NCI-H226 (cell line): ENCODE measurements around the gene PLPPR1.
"Not testable (repeated sequence)": the region's sequence is repeated elsewhere in the genome, so short reads cannot be mapped to it uniquely, and the experiment has no call there.

Experiments
- DNase-seq: peaks from one replicate; pipeline ENCODE4 v3.0.0-alpha.2; 2015

PLPPR1 gene

DNA sequence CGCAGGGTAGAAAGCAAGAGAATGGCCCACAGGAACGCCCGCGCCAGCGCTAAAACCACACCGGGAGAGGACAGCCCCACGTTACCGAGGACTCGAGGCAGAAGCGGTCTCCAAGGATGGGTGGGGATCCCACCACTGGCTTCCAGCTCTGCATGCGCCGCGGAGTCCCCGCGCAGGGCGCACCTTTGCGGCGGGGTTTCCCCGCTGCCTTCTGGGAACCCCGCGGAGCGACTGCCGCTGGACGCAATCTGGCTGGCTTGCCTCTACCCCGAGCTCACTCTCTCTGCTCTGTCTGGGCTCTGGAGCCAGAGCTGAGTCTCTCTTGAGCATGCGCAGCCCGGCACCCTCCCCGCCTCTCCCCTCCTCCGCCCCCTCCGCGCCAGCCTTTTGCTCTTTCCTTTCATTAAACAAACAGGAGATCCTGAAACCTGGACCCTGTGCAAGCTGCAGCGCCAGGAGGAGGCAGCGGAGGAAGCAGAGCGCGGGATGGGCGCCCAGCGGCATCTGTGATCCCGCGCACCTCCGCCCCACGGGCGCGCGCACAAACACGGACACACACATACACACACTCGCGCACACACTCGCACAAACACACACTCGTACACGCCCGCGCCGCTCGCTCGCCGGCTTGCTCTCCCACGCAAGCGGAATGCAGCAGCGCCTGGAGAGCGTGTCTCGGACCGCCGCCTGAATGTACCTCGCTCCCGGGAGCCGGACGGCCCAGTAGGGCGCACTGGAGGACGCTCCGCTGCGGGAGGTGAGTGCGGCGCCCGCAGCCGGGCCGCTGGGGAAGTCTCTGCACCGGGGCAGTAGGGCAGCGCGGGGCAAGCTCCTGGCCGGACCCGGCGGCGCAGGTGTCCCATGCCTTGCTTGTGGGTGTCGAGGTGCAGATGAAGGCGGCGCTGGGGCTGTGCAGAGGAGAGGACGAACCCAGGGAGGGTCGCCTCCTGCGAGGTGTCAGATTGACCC, at the start of gene PLPPR1:
Gene PLPPR1, plus strand, starts transcription at position 382 of the 969 bp plus-strand sequence.
- no peak for DNase-seq

DNA sequence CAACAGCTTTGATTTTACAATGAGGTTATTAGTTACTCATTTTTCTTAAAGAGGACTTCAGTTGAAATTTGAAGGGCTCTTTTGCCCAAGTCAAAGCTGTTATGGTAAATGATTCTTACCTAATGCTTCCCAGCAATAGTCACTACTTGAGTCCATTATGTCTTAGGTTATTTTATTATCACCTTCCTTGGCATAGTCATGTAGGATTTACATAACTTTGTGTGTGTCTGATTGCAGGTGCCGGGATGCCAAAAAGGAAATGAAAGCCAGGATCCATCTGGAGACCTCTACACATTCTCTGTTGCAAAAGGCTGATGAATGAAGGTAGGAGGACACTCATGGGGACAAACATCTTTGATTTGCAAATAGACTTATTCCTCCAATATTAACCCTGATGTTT, 38.8 kb upstream of the PLPPR1 start:
- no peak for DNase-seq

DNA sequence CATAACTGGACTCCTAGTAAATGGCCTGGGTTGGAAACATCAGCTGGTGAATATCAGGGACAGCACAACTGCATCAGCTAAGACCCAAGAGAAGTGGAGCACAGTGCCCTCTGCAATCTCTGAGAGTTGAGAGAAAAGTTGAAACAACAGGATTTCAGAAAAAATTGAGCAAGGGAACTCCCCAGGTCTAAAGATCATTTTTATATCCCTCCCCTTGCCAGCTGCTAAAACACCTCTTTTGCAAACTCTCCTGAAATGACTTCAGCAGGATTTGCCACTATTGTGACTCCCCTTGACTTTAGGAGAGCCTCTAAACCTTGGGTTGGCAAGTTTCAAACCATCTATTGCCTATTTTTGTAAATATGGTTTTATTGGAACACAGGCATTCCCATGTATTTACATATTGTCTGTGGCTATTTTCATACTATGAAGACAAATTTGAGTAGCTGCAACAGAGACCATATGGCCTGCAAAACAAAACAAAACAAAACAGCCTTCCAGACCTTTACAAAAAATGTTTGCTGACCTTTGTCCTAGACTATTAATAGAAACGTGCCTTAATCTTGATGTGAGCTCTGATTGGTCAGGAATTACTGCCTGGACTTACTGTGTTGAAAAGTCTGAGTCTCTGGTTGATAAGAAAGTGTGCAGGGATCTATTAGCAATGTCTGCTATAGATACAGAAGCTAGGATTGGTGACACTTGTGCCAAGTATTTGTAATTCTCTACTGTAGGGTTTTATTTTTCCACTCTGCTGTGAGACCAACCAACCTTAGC, 37.7 kb upstream of the PLPPR1 start:
- no peak for DNase-seq

DNA sequence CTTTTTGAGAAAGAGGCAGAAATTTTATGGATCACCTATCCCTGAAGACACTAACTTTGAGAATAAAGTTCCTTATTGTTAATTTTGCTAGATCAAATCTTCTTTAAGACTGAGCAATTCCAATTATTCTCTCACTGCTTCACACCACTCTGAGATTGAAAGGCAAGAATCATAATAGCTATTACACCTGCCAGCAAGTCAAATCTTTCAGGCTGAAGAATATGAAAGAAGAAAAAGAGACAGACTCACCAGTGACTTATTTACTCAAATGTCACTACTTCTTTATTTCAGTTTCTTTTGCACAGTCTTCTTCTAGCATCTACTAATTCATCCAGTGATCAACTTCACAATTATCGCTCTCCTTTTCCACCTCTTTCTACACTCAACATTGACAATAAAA, 35.9 kb upstream of the PLPPR1 start:
- DNase-seq = no peak

DNA sequence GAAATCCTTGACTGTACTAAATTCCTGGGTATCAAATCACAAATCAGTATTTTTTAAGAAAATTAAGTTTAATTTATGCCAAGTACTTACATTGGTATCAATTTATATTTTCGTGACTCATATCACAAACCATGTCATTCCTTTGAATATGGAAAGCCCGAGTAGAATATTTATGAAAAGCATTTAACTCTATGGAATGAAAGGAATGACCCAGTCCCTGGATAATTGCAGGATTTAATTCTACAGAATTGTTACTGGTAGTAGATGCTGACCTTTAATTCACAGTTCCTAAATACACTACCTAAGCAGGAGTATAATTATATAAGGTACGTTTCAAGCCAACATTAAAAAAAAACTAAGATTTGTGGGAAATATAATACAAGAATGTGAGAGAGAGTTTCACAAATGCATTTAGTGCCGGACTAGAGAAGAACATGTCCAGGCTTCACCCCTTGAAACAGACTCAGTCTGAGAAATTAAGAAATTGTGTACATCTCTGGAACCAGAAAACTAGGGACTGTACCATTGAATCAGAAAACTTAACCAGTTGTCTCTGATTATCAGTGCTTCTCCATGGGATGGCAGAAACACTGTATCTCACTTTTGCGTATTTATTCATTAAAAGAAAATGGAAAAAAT, 28.5 kb upstream of the PLPPR1 start:
- DNase-seq = no peak

DNA sequence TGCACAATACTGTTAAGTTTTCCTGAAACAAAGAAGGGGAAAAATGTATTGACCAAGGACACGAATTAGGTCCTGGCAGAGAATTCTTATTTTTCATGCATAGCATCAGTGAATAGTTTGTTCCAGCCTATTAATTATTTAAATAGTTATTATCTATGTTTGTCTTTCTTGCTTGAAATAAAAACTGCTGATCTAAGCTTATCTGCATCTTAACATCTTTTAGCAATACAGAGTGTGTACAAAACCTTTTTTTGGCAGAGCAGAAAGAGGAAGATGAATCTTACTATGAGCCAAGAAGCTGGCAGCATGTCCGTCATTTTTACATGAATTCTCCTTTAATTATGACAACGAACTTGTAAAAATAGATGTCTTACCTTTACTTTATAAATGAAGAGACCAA, 23.3 kb upstream of the PLPPR1 start:
- no peak for DNase-seq

DNA sequence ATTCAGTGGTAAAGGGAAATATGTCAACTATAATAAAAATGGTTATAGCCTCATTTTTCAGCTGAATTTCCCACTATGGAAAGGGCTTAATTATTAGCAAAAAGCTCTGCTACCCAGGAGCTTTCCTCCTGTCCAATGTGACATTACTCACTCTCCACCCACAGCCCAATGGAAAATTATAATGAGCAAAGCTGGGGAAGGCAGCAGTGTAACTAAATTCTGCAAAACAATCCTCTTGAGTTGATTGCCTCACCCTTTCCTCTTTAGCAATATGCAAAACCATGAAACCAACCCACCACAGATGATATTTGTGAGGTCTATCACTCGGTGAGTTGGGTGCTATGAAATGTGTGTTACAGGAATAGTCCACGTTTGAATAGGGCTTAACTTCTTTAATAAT, 14.0 kb upstream of the PLPPR1 start:
- DNase-seq = no peak

DNA sequence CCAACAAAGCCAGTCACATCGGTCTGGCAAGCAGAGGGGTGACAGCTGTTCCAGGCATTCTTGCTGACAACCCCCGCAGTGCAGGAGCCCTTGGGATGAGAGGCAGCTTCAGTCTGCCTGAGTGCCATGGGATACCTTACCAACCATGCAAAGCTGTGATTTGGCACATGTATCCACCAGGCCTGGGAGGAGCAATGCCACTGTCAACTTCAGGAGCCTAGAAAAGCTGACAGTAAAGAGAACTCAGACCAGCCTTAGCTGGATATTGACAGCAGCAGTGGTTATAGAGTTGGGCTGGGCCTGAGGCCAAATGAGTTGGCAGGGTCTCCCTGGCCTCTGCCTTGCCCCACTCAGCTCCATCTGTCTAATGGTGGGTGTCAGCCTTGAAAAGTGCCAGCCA, 10.1 kb upstream of the PLPPR1 start:
- no peak for DNase-seq

DNA sequence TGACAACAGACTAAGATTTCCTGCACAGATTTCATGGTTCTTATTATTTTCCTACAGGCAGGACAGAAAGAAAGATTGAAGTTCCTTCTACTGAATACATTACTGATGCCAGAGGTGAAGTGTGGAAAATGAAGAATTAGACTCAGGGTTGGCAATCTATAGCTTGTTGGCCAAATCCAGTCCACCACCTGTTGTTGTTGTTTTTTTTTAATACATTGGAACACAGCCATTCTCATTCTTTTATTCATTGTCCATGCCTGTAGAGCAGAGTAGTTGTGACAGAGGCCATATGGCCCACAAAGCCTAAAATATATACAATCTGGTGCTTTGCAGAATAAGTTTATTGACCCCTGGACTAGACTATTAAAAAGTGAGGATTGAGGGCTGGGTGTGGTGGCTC, 5.8 kb upstream of the PLPPR1 start:
- DNase-seq = no peak

DNA sequence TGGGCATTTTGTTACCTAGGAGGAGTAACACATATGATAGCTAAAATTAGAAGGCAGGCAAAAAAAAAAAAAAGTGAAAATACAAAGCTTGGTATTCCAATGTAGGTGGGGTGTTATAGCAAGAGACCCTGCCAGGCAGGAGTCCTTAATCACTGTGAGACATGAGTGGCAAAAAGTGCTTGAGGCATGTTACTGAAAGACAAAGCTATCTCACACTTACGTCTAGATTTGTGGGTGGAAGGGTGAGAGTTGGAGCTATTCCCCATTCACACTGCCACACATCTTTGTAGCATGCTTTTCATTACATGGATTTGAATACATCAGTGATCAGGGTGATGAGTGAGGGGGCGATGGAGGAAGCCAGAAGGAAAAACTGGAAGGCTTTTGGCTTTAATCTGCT, 2.6 kb upstream of the PLPPR1 start:
- no peak for DNase-seq

DNA sequence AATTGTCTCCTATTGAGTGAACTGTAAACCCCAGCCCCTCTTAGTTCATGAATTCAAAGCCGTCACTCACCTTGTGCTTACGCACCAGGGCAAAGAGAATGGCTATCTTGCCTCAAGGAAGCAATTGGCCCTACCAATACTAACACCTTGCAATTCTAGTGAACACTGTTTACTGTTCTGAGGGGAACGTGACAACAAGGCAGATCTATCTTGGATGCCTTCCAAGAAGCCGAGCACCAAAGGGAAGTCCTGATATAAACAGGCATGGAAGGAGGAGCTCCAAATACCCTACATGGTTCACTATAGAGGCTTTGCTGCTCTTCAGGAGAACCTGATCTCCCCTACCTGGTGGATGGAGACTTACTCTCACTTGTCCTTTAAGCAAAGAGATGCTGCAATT, 1.7 kb upstream of the PLPPR1 start:
- DNase-seq = no peak

DNA sequence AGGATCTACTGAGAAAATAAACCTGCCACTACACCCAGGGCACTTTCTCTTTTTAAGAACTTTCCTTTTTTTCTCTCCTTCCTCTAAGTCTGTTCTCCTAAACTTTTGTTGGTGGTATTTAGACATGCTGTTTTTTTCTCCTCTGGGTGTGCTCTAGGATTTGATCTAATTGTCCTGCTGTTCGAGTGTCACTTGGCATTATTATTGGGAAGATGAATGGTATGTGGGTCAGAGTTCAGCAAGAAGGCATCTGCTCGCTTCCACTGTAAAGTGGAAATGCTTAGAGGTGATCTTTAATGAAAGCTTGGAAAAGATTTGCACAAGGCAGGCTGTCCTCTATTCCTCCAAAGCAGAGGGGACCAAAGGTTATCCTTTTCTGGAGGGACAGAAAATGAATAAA, 1.3 kb upstream of the PLPPR1 start:
- DNase-seq = no peak

DNA sequence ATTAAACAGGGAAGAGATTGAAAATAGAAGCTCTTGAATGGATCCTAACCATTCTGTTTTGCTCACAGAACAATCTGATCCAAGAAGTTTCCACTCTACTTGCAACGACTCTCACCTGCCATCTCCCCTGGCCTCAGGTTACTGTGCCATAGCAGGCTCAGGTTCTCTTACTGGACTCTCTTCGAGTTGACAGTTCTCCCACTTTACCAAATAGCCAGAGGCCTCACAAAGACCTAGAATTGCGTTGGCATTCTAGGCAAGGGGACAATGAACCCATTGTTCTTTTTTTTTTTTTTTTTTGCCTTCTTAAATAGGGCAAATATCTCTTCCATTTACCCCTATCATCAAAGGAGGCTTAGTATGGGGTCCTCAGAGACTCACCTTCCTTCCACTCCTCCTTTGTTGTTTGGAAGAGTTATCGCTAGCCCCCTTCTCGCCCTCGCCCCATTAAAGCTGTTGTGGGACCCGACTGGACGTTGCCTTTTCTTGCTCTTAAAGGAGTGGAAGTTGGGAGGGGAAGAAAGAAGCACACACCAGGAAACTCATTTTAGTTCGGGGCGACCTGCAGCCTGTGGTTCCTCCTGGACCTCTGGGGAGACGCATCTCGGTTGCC, 688 bp upstream of the PLPPR1 start:
- DNase-seq = no peak

DNA sequence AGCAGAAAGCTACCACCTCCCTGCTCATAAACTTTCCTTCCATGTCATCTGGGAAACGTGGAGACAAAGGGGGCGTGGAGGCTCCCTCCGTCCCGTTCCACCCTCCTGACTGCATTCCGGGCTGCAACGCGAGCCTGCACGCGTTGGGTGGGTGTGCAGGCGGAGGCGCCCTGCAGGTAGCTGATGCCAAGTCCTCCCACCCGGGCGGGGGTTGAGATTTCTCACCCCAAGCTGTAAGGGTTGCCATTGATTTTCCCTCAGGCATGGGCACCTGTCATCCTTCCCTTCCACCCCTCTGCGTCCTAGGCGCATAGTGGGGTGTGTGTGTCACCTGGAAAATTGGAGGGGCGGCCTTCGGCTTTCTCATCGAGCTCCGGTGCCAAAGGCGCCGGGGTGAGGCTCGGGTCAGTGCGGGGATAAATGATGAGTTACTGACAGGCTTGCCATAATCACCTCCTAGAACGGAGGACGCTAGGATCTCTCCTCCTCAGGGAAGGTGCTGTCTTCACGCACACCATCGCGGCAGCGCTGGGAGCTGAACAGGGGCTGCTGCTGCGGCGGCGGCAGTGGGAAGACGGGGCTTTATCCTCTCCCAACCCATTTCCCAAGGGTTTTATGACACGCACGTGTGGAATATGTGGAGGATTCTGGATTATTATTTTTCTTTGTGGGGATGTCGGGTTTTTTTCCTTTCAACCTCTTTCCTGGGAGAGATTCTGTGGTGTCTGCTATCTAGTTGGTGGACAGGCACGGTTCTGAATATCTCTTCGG, 973 bp downstream of the PLPPR1 start:
- no peak for DNase-seq

DNA sequence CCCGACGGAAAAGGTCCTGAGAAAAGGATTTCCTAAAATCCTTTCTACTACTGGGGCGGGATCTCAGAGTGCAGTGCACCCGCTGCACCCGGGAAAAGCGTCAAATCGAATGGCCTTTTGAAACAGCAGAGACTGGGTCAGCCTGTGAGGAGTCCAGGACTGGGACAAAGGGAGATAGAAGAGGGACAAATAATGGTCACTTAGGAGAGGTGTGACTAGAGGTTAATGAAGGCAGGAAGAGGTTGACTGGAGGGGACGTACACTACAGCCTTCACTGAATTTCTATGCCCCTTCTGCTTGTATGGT, 1.5 kb downstream of the PLPPR1 start:
- DNase-seq = no peak

DNA sequence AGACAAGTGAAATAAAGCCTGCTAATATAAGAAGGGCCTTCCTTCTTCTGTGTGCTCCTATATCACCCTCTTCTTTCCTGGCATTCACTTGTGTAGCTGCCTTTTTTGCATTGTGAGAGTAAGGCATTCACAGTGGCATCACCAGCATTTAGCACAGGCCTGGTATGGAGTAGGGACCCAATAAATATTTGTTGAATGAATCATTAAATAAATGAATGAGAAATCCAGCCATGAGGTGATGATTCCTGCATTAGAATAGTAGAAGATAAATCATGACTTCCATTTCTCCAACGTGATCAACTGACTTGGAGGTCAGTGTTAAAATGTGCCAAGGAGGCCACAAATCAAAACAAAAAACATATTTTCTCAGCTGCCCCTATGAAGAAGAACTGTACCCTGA, 3.9 kb downstream of the PLPPR1 start:
- no peak for DNase-seq

DNA sequence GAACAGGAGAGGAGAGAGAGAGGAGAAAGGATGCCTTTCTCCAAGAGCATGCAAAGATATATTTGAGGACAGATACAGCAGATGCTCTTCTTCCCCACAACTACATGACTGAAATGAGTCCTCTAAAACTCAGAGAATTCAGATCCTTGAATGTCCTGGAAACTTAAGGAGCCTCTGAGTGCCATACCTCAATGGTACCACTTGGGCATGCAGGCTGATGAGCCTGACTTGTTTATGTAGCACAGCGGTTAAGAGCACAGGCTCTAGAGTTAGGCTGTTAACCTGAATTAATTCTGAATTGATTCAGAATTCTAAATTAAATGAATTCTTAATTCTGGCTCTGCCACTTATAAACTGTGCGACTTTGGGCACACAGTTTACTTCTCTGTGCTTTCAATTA, 5.7 kb downstream of the PLPPR1 start:
- DNase-seq = no peak

DNA sequence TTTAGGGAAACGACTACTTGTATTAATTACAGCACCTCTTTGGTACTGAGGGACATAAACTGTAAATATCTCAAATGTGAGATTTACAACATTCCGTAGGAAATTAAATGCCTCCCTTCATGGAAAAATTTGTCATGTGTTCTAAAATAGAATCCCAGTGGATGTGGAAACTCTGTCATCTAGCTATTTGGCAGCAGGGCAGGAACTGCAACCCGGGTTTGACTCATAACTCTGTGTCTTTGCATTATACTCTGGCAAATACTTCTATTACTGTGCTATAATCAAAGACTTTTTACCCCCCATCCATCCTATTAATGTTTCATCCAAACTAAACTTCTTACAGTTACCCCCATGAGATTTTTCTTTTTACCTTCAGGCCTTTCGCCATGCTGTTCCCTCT, 6.6 kb downstream of the PLPPR1 start:
- no peak for DNase-seq

DNA sequence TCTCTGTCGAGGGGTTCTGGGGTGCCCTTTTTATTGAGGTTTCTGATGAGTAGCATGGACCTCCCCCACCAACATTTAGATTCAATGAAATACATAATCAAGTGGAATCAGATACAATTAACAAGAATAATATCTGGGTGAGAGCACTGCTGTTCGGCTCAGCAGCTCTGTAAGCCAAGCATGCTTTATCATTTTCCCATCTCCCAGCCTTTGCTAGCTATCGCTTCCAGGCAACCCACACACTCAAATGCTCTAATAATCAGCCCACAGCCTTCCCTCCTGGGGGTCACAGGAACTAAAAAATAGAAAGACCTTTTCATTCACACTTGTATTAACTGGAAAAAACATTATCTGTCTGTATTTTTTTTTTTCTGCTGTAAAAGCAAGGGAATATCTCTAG, 8.9 kb downstream of the PLPPR1 start:
- DNase-seq = no peak

DNA sequence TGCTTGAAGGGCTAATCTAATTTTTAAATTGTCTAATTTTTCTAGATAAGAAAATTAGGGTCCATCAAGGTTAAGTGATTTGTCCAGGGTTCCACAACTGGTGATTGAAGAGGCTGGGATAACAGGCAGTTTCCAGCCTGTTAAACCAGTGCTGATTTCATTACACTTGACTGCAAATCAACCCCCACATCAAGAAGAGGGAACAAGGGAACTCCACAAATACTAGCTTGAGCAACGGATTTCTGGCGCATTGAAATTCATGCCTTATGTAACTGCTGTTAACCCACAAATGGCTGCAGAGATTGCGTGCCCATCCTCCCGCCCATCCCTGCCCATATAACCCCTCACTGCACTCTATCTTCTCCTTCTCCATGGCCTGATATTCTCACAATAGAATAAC, 10.0 kb downstream of the PLPPR1 start:
- DNase-seq = no peak

DNA sequence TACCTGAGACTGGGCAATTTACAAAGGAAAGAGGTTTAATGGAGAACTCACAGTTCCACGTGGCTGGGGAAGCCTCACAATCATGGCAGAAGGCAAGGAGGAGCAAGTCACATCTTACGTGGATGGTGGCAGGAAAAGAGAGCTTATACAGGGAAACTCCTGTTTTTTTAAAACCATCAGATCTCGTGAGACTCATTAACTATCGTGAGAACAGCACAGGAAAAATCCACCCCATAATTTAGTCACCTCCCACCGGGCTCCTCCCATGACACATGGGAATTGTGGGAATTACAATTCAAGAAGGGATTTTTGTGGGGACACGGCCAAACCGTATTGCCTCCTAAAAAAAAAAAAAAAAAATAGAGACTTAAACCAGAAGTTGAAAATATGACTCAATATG, 11.1 kb downstream of the PLPPR1 start:
- not testable (repeated sequence) for DNase-seq

DNA sequence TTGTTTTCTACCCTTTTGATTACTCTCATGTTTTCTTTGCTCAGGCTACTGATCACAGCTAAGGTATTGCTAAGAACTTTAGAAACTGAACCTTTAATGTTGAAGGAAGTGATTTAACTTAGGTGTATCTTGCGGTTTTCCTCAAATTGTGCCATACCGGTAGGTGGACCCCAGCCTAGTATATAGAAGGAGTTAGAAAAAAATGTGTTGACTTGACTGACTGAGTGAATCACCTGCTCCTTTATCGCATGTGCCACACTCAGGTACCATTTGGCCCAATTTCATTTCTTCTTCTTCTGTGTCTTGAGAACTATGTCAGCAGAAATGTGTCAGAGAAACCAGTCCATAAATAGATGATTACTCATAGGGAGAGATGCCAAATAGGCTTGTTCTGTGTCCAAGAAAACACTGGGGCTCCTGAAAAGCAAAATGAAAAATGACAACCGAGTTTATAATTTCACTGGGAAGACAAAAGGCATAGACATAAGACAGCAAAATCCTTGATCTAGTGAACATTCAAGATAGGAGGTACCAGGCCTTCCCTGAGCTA, 19.4 kb downstream of the PLPPR1 start:
- no peak for DNase-seq
